Activated CD4-positive, alpha-beta T cell treated with anti-CD3 and anti-CD28 coated beads, Interleukin-2, amount 10 ng/mL, durations not matched to agents 24 days and 14 days (primary cell): ENCODE data around the gene MUC5AC. TPM values are rescaled to one million over a fixed set of nuclear protein-coding genes. Genes with fewer than 3 reads are reported as not detected.
"Not testable (repeated sequence)": the region's sequence is repeated elsewhere in the genome, so short reads cannot be mapped to it uniquely, and the experiment has no call there.

Source experiments
- DNase-seq: peaks from one replicate; pipeline ENCODE4 v3.0.0; 2022
- H3K27ac Mint-ChIP-seq: one replicate; pipeline ENCODE4 v1.8.0; 2022; ENCODE audit warnings: mild to moderate bottlenecking, mixed read lengths
- H3K27me3 Mint-ChIP-seq: one replicate; pipeline ENCODE4 v1.8.0; 2022; ENCODE audit warnings: mixed read lengths
- H3K36me3 Mint-ChIP-seq: one replicate; pipeline ENCODE4 v1.8.0; 2022; ENCODE audit warnings: low read depth, mild to moderate bottlenecking, mixed read lengths
- H3K4me1 Mint-ChIP-seq: one replicate; pipeline ENCODE4 v1.8.0; 2021; ENCODE audit warnings: mixed read lengths
- H3K4me3 Mint-ChIP-seq: one replicate; pipeline ENCODE4 v1.8.0; 2022; ENCODE audit warnings: mild to moderate bottlenecking, moderate library complexity, mixed read lengths
- H3K9me3 Mint-ChIP-seq: one replicate; pipeline ENCODE4 v1.8.0; 2021; ENCODE audit warnings: mixed read lengths
- intact Hi-C: fragments of 100-400 bp; cut with micrococcal nuclease; formaldehyde crosslinking; loops from one replicate; pipeline ENCODE4 v1.15.1; 2023
- total RNA-seq: library from RNA; stranded (reverse); gene quantifications from 2 replicates; pipeline ENCODE4 v1.2.3, GENCODE V29; 2022

MUC5AC gene, protein sequence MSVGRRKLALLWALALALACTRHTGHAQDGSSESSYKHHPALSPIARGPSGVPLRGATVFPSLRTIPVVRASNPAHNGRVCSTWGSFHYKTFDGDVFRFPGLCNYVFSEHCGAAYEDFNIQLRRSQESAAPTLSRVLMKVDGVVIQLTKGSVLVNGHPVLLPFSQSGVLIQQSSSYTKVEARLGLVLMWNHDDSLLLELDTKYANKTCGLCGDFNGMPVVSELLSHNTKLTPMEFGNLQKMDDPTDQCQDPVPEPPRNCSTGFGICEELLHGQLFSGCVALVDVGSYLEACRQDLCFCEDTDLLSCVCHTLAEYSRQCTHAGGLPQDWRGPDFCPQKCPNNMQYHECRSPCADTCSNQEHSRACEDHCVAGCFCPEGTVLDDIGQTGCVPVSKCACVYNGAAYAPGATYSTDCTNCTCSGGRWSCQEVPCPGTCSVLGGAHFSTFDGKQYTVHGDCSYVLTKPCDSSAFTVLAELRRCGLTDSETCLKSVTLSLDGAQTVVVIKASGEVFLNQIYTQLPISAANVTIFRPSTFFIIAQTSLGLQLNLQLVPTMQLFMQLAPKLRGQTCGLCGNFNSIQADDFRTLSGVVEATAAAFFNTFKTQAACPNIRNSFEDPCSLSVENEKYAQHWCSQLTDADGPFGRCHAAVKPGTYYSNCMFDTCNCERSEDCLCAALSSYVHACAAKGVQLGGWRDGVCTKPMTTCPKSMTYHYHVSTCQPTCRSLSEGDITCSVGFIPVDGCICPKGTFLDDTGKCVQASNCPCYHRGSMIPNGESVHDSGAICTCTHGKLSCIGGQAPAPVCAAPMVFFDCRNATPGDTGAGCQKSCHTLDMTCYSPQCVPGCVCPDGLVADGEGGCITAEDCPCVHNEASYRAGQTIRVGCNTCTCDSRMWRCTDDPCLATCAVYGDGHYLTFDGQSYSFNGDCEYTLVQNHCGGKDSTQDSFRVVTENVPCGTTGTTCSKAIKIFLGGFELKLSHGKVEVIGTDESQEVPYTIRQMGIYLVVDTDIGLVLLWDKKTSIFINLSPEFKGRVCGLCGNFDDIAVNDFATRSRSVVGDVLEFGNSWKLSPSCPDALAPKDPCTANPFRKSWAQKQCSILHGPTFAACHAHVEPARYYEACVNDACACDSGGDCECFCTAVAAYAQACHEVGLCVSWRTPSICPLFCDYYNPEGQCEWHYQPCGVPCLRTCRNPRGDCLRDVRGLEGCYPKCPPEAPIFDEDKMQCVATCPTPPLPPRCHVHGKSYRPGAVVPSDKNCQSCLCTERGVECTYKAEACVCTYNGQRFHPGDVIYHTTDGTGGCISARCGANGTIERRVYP (N-terminal part only)
- not detected in 2 replicates for total RNA-seq

DNA sequence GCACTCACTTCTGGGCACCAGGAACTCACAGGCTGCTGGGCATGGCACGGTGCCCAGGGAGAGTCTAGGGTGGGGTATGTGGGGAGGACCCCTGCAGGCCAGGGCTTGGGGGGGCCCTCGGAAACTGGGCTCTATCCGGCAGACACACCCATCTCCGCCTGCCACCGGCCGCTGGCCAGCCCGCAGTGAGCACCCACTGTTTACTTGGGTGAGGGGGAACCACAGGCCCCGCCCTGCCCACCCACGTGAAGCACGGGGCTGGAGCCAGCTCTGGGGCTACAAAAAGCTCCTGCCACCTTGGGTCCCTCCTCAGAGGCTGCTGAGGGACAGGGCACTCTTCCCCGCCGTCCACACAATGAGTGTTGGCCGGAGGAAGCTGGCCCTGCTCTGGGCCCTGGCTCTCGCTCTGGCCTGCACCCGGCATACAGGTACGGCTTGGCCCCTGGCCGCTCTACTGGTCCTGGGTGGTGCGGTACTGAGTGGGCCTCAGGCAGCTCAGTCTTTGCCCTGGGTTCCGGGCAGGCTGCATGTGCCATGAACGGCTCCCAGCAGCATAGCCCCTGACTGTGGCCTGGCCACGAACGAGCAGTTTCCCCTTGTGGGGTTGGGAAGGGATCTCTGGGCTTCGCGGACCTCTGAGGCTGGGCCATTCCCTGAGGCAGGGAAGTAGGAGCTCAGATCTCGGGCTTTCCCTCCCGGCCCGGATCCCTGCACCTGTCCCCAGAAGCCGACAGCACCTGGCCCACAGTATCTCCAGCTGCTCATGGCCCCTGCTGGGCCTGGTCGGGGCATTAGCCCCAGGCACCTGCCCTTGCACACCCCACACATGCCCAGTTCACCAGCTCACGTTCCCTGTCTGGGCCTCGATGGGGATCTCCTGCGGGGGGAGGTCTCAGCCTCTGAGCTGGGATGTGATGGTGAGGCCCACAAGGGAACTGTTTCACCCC, at the start of gene MUC5AC:
Gene MUC5AC (plus strand): TSS at position 309 of the 947 bp plus-strand sequence. CDS start 47 bp downstream, at position 356.
- H3K9me3 Mint-ChIP-seq = peaks cover 3% of the 10 kb centered on the region
- no peak for DNase-seq
- no peaks in the 10 kb centered on the region for H3K36me3 Mint-ChIP-seq
- no peak within 1 kb of the TSS for H3K4me3 Mint-ChIP-seq
- no peaks in the 10 kb centered on the region for H3K4me1 Mint-ChIP-seq
- H3K27me3 Mint-ChIP-seq = no peaks in the 10 kb centered on the region
- H3K27ac Mint-ChIP-seq = no peak within 1 kb of the TSS
- intact Hi-C loops = no loop called here

DNA sequence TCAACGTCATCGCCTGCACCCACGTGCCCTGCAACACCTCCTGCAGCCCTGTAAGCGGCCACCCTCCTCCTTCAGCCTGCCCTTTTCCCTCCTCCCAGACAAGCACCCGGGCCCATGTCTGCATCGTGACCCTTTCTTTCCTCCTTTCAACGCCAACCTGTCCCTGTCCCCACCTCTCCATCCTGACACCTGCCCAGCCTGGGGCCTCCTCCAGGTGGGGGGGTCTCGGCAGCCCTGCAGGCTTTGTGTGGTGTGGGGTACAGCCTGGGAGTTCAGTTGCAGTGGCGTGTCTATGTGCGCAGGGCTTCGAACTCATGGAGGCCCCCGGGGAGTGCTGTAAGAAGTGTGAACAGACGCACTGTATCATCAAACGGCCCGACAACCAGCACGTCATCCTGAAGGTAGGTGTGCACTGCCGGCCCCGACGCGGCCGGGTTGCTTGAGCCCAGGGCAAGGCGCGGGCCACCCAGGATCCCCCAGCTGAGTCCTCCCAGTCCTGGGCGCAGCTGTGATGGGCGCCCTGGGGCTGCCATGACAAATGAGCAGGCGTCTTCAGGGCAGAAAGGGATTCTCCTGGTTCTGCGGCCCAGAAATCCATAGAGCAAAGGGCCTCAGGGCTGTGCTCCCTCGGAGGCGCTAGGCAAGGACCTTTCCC, 49.4 kb upstream of the MUC5AC start:
- Mint-ChIP-seq H3K4me1 (no peaks in the 10 kb centered on the region), H3K27ac (no peak overlapping the region), H3K36me3 (no peaks in the 10 kb centered on the region), H3K4me3 (no peak overlapping the region), H3K9me3 (peaks cover 3% of the 10 kb centered on the region), H3K27me3 (no peaks in the 10 kb centered on the region)
- intact Hi-C loops = no loop called here
- DNase-seq = no peak

DNA sequence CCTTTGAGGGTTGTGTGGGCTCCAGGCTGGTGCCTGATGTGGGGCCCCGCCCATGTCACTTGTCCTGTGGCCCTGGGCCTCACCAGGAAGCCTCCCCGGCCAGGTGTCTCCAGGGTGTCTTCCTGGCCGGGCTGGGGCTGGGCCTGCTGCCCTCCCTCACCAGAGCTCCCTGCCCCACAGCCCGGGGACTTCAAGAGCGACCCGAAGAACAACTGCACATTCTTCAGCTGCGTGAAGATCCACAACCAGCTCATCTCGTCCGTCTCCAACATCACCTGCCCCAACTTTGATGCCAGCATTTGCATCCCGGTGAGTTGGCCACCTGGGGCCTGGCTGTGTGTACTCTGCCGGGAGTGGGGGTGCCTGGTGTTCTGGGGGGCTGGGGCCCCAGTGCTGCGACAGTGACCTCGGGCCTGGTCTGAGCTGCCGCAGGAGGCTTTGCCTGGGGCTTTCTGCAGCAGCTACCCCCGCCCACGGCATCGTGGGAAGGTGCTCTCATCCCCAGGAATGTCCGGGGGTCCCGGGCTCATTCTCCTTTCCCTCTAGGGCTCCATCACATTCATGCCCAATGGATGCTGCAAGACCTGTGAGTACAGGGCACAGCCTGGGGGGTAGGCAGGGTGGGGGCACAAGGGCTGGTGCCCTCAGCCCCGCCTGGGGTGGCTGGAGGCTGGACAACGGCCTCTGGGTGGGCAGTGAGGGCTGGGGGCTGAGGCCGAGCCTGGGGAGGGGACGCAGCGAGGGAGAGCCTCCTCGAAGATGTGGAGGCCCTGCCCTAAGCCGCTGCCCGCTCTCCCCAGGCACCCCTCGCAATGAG, 48.4 kb upstream of the MUC5AC start:
- Mint-ChIP-seq H3K27ac (no peak overlapping the region), H3K36me3 (no peaks in the 10 kb centered on the region), H3K4me1 (no peaks in the 10 kb centered on the region), H3K4me3 (no peak overlapping the region), H3K9me3 (peaks cover 3% of the 10 kb centered on the region), H3K27me3 (no peaks in the 10 kb centered on the region)
- intact Hi-C loops = no loop called here
- DNase-seq = no peak

DNA sequence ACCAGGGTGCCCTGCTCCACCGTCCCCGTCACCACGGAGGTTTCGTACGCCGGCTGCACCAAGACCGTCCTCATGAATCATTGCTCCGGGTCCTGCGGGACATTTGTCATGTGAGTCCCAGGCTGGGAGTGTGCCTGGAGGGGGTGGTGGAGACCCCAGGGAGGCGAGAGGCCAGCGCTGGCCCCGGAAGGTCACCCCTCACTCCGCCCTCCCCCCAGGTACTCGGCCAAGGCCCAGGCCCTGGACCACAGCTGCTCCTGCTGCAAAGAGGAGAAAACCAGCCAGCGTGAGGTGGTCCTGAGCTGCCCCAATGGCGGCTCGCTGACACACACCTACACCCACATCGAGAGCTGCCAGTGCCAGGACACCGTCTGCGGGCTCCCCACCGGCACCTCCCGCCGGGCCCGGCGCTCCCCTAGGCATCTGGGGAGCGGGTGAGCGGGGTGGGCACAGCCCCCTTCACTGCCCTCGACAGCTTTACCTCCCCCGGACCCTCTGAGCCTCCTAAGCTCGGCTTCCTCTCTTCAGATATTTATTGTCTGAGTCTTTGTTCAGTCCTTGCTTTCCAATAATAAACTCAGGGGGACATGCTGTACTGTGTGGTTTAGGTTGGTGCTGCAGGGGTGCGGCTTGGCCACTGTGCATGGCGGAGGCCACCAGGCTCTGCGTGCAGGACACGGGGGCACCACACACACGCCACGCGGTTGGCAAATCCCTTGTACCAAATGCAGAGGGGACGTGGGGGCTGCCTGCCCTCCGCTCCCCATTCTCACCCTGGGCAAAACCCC, 47.6 kb upstream of the MUC5AC start:
- intact Hi-C loops = loop anchor here (10.0 kb wide), 1 partner anchor 405 kb away; no protein-coding TSS in a partner anchor
- Mint-ChIP-seq H3K27me3 (no peaks in the 10 kb centered on the region), H3K4me3 (no peak overlapping the region), H3K9me3 (peaks cover 3% of the 10 kb centered on the region), H3K4me1 (no peaks in the 10 kb centered on the region), H3K36me3 (no peaks in the 10 kb centered on the region), H3K27ac (no peak overlapping the region)
- DNase-seq = no peak

DNA sequence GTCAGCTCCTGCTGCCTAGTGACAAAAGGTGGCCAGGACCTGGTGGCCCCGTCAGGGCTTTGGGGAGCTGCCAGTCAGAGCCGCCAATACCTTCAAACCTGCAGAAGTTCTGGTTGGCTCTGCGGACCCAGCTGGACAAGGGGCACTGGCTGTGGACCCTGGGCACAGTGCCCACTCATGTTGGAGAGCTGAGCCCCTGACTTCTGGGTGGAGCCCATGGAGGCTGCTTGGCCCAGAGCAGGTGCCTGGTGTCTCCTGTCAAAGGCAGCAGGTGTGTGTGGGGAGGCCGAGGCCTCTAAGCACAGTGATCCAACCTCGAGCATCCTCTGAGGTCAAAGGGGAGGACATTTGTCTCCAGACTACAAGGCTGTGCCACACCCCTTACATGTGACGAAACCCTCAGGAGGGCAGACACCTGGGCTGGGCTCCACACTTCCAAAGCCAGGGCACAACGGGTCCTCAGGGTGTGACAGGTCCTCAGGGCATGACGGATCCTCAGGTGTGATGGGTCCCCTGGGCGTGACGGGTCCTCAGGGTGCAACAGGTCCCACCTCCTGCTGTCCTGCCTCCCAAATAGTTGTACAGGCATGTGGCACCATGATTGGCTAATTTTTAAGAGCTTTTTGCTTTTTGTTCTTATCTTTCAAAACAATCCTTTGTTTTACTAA, 46.1 kb upstream of the MUC5AC start:
- DNase-seq = no peak
- Mint-ChIP-seq H3K27me3 (no peaks in the 10 kb centered on the region), H3K4me1 (no peaks in the 10 kb centered on the region), H3K9me3 (peaks cover 3% of the 10 kb centered on the region), H3K27ac (no peak overlapping the region), H3K36me3 (no peaks in the 10 kb centered on the region), H3K4me3 (no peak overlapping the region)
- intact Hi-C loops = loop anchor here (10.0 kb wide), 1 partner anchor 403 kb away; no protein-coding TSS in a partner anchor

DNA sequence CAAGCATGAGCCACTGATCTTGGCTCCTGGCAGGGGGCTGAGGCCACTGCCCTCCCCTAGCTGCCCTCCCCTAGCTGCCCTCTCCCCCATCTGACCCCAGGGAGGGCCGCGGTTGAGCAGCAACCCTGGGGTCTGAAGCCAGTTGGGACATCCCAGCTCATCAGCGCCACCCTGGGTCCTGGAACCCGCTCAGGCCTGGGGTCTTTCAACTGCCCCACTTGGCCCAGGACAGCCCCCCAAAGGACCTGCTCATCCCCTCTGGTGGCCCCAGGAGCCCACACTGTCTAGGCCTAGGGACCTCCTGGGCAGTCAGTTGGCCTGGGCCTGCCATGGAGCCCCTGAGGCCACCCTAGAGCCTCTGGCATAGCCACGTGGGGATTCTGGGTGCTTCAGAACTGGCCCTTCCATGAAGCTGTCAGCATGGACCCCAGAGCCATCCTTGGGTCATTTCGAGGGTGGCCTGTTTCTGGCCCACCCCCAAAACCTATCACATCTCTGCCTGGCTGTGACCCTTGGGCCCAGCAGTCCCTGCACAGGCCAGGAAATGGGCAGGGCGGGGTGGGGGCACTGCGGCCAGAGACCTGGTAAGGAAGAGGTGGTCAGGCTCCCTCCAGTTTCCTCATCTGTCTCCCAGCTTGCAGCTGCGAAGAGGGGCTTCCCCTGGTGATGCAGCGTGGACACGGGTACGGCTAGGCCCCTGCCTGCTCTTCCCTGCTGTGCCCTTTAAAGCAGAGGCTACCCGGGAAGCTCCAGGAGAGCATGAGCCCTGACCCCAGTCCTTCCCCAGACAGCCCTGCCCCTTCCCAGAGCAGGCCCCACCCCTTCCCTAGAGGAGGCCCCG, 45.2 kb upstream of the MUC5AC start:
- DNase-seq = no peak
- H3K4me1 Mint-ChIP-seq = no peaks in the 10 kb centered on the region
- intact Hi-C loops = loop anchor here (10.0 kb wide), 1 partner anchor 402 kb away; no protein-coding TSS in a partner anchor
- H3K27me3 Mint-ChIP-seq = no peaks in the 10 kb centered on the region
- no peaks in the 10 kb centered on the region for H3K36me3 Mint-ChIP-seq
- peaks cover 3% of the 10 kb centered on the region for H3K9me3 Mint-ChIP-seq
- H3K4me3 Mint-ChIP-seq = no peak overlapping the region
- no peak overlapping the region for H3K27ac Mint-ChIP-seq

DNA sequence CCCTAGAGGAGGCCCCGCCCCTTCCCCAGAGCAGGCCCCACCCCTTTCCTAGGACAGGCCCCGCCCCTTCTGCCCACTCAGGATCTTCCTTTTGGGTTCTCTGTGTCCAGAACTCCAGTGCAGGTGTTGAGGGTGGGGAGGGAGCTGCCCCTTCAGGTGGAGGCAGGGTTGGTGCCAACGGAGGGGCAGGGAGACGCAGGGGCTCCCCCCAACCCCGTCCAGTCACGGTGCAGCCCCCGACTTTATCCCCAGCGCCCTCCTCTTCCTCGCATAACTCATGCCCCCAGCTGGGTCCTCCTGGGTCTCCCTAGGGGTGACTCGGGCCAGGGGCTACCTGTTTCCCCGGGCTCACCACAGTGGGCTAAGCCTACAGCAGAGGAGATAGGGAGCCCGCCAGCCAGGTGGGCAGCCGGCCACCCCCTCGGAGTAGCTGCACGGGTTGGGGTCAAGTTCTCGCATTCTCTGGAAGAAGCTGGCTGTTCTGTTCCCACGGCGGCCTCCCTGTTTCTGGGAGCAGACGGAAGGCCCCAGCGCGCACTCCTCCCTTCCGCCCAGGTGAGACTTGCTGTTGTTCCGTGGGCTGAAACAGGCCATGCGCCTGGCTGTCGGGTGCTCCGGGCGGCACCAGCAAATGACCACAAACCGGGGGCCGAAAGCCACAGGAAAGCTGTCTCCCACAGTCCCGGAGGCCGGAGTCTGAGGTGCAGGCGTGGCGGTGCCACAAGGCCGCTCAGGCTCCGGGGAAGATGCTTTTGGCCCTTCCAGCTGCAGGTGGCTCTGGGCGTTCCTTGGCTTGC, 44.1 kb upstream of the MUC5AC start:
- Mint-ChIP-seq H3K9me3 (peaks cover 3% of the 10 kb centered on the region), H3K4me3 (no peak overlapping the region), H3K36me3 (no peaks in the 10 kb centered on the region), H3K27ac (no peak overlapping the region), H3K27me3 (no peaks in the 10 kb centered on the region), H3K4me1 (no peaks in the 10 kb centered on the region)
- no peak for DNase-seq
- intact Hi-C loops = loop anchor here (10.0 kb wide), 1 partner anchor 401 kb away; no protein-coding TSS in a partner anchor

DNA sequence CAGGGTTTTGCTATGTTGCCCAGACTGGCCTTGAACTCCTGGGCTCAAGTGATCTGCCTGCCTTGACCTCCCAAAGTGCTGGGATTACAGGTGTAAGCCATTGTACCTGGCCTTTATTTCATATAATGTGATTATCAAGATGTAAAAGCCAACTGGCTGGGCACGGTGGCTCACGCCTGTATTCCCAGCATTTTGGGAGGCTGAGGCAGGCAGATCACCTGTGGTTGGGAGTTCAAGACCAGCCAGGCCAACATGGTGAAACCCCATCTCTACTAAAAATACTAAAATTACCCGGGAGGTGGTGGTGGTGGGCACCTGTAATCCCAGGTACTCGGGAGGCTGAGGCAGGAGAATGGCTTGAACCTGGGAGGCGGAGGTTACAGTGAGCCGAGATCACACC, 42.5 kb upstream of the MUC5AC start:
- H3K4me1 Mint-ChIP-seq, H3K4me3 Mint-ChIP-seq, H3K27me3 Mint-ChIP-seq, DNase-seq, H3K27ac Mint-ChIP-seq, H3K9me3 Mint-ChIP-seq, H3K36me3 Mint-ChIP-seq: not testable (repeated sequence)
- intact Hi-C loops = loop anchor here (10.0 kb wide), 1 partner anchor 400 kb away; no protein-coding TSS in a partner anchor

DNA sequence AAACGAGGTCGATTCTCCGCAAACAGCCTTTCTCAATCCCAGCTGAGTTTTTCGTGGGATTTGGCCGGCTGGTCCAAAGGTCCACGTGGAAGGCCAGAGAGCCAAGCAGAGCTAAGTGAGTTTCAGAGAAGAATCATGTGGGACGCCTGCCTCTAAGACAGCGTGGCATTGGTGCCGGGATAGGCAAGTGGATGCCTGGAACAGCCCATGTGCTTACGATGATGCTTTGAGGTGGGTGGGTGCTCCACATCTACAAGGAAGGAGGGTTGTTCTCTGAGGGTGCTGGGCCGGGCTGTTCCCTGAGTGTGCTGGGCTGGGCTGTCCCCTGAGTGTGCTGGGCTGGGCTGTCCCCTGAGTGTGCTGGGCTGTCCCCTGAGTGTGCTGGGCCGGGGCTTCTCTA, 41.6 kb upstream of the MUC5AC start:
- Mint-ChIP-seq H3K36me3 (no peaks in the 10 kb centered on the region), H3K9me3 (no peaks in the 10 kb centered on the region), H3K27ac (no peak overlapping the region), H3K4me1 (no peaks in the 10 kb centered on the region), H3K4me3 (no peak overlapping the region), H3K27me3 (no peaks in the 10 kb centered on the region)
- DNase-seq = no peak
- intact Hi-C loops = loop anchor here (10.0 kb wide), 1 partner anchor 399 kb away; no protein-coding TSS in a partner anchor
